ENCODE measurements around the gene ALS2. TPM values are rescaled to one million over a fixed set of nuclear protein-coding genes. Genes with fewer than 3 reads are reported as not detected.

The ALS2 gene
- total RNA-seq, 4 donors from 2014 or later = 11.6 to 24.9 (median 19.1) TPM

GRCh38 chr2:201656102-201656501 lies 124.6 kb downstream of the ALS2 start:
- Histone ChIP-seq H3K4me1 (peaks cover 6% of the 10 kb centered on the region), H3K4me3 (no peak overlapping the region), H3K27ac (no peak overlapping the region), H3K36me3 (no peaks in the 10 kb centered on the region), H3K27me3 (no peaks in the 10 kb centered on the region), H3K9me3 (no peaks in the 10 kb centered on the region)
- 94% methylated on average over 11 of the region's 11 CpGs for WGBS
- TF ChIP-seq EP300 (IDR thresholded peaks at IDR 0.05) = no peak
- TF ChIP-seq POLR2A (IDR thresholded peaks at IDR 0.05) = no peak
- TF ChIP-seq POLR2AphosphoS5 (IDR thresholded peaks at IDR 0.05) = no peak
- TF ChIP-seq CTCF (IDR thresholded peaks at IDR 0.05) = no peak
- no peak for DNase-seq (ENCODE audit: low spot score in 2 of 2)

- H3K36me3 ChIP-seq = no peaks in the 10 kb centered on the region
- DNase-seq (ENCODE audit: low spot score in 2 of 2) = no peak
- no peaks in the 10 kb centered on the region for H3K9me3 ChIP-seq
- no peak overlapping the region for H3K4me3 ChIP-seq
- peaks cover 6% of the 10 kb centered on the region for H3K4me1 ChIP-seq
- WGBS = 72% methylated on average over 5 of the region's 5 CpGs
- H3K27me3 ChIP-seq = no peaks in the 10 kb centered on the region
- H3K27ac ChIP-seq = no peak overlapping the region
- TF ChIP-seq POLR2A (IDR thresholded peaks at IDR 0.05) (no peak), EP300 (IDR thresholded peaks at IDR 0.05) (no peak), POLR2AphosphoS5 (IDR thresholded peaks at IDR 0.05) (no peak), CTCF (IDR thresholded peaks at IDR 0.05) (no peak)
Observed at GRCh38 chr2:201654616-201655384, 125.9 kb downstream of the ALS2 start.

GRCh38 chr2:201653221-201653620 lies 127.5 kb downstream of the ALS2 start:
- Histone ChIP-seq H3K4me3 (no peak overlapping the region), H3K9me3 (no peaks in the 10 kb centered on the region), H3K27me3 (no peaks in the 10 kb centered on the region), H3K27ac (peak overlapping the region; percentile 65), H3K36me3 (no peaks in the 10 kb centered on the region), H3K4me1 (peaks cover 6% of the 10 kb centered on the region)
- TF ChIP-seq CTCF (IDR thresholded peaks at IDR 0.05) = no peak
- no peak for TF ChIP-seq EP300 (IDR thresholded peaks at IDR 0.05)
- TF ChIP-seq POLR2A (IDR thresholded peaks at IDR 0.05) = no peak
- TF ChIP-seq POLR2AphosphoS5 (IDR thresholded peaks at IDR 0.05) = no peak
- DNase-seq (ENCODE audit: low spot score in 2 of 2) = no peak
- WGBS = 74% methylated on average over 6 of the region's 6 CpGs

Other genes with a start within 250 kb of the ALS2 start
- 10 to 100 TPM; 41.4 to 76.6 (median 66.2) TPM for gene TMEM237, start 137.4 kb downstream of the ALS2 start, total RNA-seq
- not detected for gene MPP4, start 82.3 kb downstream of the ALS2 start, total RNA-seq
- under 1 TPM; 0.13 to 0.97 (median 0.66) TPM for gene CDK15, start 25.6 kb upstream of the ALS2 start, total RNA-seq

Measured in suprapubic skin (tissue), 4 donors.